A673 (cell line): ENCODE results near the gene HMOX1.

Experiments
- CTCF ChIP-seq: fragments of 300-800, 200-600 bp; sonication (generic); conservative IDR thresholded peaks from 2 replicates; pipeline ENCODE4 v1.5.1; 2017; ENCODE audit warnings: low read depth, mild to moderate bottlenecking, antibody characterized with exemption, low read length, moderate library complexity, mixed read lengths
- EZH2 ChIP-seq: fragments of 200-600 bp; sonication (generic); IDR thresholded peaks from 2 replicates; pipeline ENCODE4 v1.6.1; 2017; ENCODE audit warnings: borderline replicate concordance, low read depth, mild to moderate bottlenecking, mixed read lengths, antibody characterized with exemption, low read length; ENCODE audit not compliant: poor library complexity, severe bottlenecking

DNA sequence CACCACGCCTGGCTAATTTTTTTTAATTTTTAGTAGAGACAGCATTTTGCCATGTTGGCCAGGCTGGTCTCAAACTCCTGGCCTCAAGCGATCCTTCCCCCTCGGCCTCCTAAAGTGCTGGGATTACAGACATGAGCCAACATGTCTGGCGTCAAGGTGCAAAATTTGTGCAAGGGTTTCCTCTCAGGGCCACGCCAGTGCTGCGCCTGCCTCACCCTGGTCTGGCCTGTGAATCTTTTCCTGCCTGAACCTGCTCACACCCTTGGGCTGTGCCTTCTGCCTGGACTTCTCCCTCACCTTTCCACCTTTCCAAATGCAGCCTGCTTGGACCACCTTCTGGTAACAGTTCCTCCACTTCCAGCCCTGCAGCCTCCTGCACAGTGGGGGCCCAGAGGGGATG is 62.4 kb downstream of the HMOX1 start:
- no peak for TF ChIP-seq CTCF
- no peak for TF ChIP-seq EZH2
